Activated CD8-positive, alpha-beta memory T cell treated with anti-CD3 and anti-CD28 coated beads, Interleukin-2, amount 50 U/mL, for 1 hour (primary cell): ENCODE results near the gene DDC.
"Not testable (repeated sequence)": the region's sequence is repeated elsewhere in the genome, so short reads cannot be mapped to it uniquely, and the experiment has no call there.

ENCODE experiments used
- DNase-seq: peaks from one replicate; pipeline ENCODE4 v3.0.0-alpha.2; 2020; ENCODE audit errors: extremely low read depth

Gene DDC

GRCh38 chr7:50481867-50482266 lies 83.3 kb downstream of the DDC start:
- DNase-seq, result no peak

GRCh38 chr7:50480797-50481196 lies 84.4 kb downstream of the DDC start:
- DNase-seq, result no peak

GRCh38 chr7:50479743-50480517 lies 85.3 kb downstream of the DDC start:
- DNase-seq, result no peak

GRCh38 chr7:50477640-50478039 lies 87.6 kb downstream of the DDC start:
- DNase-seq, result no peak

GRCh38 chr7:50476953-50477625 lies 88.1 kb downstream of the DDC start:
- DNase-seq, result no peak

- DNase-seq, result no peak
Measured at GRCh38 chr7:50475340-50475739, 89.9 kb downstream of the DDC start.

- no peak for DNase-seq
Measured at GRCh38 chr7:50474382-50475160, 90.6 kb downstream of the DDC start.

- no peak for DNase-seq
Measured at GRCh38 chr7:50473531-50473930, 91.7 kb downstream of the DDC start.

GRCh38 chr7:50472427-50472826 lies 92.8 kb downstream of the DDC start:
- no peak for DNase-seq

GRCh38 chr7:50471970-50472369 lies 93.2 kb downstream of the DDC start:
- no peak for DNase-seq

- DNase-seq, result no peak
Measured at GRCh38 chr7:50470250-50471163, 94.7 kb downstream of the DDC start.

- no peak for DNase-seq
Measured at GRCh38 chr7:50469181-50469580, 96.0 kb downstream of the DDC start.

- DNase-seq, result no peak
Measured at GRCh38 chr7:50467817-50468610, 97.2 kb downstream of the DDC start.

- no peak for DNase-seq
Measured at GRCh38 chr7:50466815-50467585, 98.2 kb downstream of the DDC start.

GRCh38 chr7:50463035-50463434 lies 102.2 kb downstream of the DDC start:
- DNase-seq, result no peak

- DNase-seq, result no peak
Measured at GRCh38 chr7:50462361-50462760, 102.8 kb downstream of the DDC start.

- DNase-seq, result no peak
Measured at GRCh38 chr7:50461695-50462094, 103.5 kb downstream of the DDC start.

GRCh38 chr7:50459183-50459582 lies 106.0 kb downstream of the DDC start:
- DNase-seq, result not testable (repeated sequence)

GRCh38 chr7:50458651-50459050 lies 106.6 kb downstream of the DDC start:
- not testable (repeated sequence) for DNase-seq
